Measurements from ENCODE around the gene TUBB3. TPM values are rescaled to one million over a fixed set of nuclear protein-coding genes. Genes with fewer than 3 reads are reported as not detected.

Gene TUBB3
- total and polyA plus RNA-seq, 9 of the 15 experiments (the other 6 are each of a cell fraction or from before 2014, with no cell fraction given), result 0.18 to 12.5 (median 5.0) TPM

DNA sequence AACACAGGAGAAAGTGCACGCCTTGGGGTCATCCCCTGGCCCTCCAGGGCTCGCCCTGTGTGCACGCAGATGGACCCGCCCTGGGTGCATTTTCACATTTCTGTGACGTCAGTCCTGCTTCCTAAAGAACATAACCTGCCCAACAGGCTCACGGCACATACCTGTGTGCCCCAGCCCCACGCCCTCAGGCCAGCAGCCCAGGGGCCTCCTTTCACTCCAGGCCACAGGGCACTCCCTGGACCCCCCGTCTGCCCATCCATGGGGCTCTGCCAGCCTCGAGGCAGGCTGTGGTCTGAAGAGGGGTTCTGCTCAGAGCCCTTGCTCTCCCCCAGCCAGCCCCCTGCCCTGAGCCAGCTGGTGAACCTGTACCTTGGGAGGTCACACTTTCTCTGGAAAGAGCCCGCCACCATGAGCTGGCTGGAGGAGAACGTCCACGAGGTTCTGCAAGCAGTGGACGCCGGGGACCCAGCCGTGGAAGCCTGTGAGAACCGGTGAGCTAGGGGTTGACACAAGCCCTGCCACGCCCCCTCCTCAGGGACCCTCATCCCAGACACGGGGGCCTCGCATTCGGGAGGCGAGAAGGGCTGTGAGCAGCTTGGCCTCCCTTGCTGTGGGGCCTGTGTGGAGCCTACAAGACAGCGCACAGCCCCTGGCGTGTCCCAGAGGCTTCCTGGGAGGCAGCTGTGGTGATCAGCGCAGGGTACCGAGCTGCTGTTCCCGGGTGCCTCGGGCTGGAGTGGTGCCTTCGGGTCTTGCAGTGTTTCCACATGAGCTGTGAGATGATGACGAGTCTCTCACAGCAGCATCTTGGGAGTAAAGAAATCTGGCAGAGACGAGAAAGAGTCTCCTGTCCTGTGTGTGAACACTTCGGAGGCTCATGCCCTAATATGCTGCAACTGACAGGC lies 18.3 kb upstream of the TUBB3 start:
- H2AFZ ChIP-seq (ENCODE audit: low read depth, low read length), result no peak overlapping the region
- POLR2A ChIA-PET, result interaction anchor here (1.0 to 1.8 kb wide), 2 partner anchors 10 to 14 kb away, joined by 3 to 8 read pairs; partner anchors contain the start of gene MC1R
- DNase-seq (ENCODE audit: extremely low read depth in 1 of 4, low spot score in 3 of 4) (no peak), FAIRE-seq (no peak), ATAC-seq (no peak; the same call in 1 of the 3 replicates)
- peaks cover 73% of the 10 kb centered on the region for H3K36me3 ChIP-seq (ENCODE audit: control insufficient read depth, insufficient read depth, low read length)
- no peaks in the 10 kb centered on the region for H3K79me2 ChIP-seq (ENCODE audit: control insufficient read depth, insufficient read depth, low read length)
- in situ Hi-C loops (cut with MboI) (no loop called here), intact Hi-C loops (cut with micrococcal nuclease) (no loop called here)
- H3K4me1 ChIP-seq (replicated peaks in 1 of 2; ENCODE audit: control insufficient read depth in 2 of 2, insufficient read depth in 2 of 2, low read length in 2 of 2), result peaks cover 0 to 4% of the 10 kb centered on the region in 2 experiments; a peak in 2 of 5 replicates
- no TSS peak for BruUV-seq (replicated peaks)
- WGBS (ENCODE audit: insufficient coverage, low coverage, missing lambda C conversion rate), result 96% methylated on average over 30 of the region's 31 CpGs
- CTCF ChIA-PET (ENCODE audit: low intra/inter-chr PET ratio), result no interaction called here
- no peak overlapping the region for H3K4me3 ChIP-seq
- H3K4me2 ChIP-seq (ENCODE audit: insufficient read depth, low read length), result no peak overlapping the region
- TF ChIP-seq HMGN3 (IDR thresholded peaks at IDR 0.05; ENCODE audit: borderline replicate concordance, extremely low read depth, insufficient read length, low read depth, low read length), result peak; percentile 11
- TF ChIP-seq, protein P1, sequence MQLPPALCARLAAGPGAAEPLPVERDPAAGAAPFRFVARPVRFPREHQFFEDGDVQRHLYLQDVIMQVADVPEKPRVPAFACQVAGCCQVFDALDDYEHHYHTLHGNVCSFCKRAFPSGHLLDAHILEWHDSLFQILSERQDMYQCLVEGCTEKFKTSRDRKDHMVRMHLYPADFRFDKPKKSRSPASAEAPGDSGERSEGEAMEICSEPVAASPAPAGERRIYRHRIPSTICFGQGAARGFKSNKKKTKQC (CRISPR knock-in tag; IDR thresholded peaks at IDR 0.05), result no peak
- TF ChIP-seq ZFP36 (IDR thresholded peaks at IDR 0.05; ENCODE audit: low read depth, low read length, partially characterized antibody), result no peak
- no peak for TF ChIP-seq JUNB (CRISPR knock-in tag; conservative IDR thresholded peaks at IDR 0.05)
- 0 out of 2 replicates have a peak, but pooled peaks have one; percentile 26 for TF ChIP-seq RBFOX2 (IDR thresholded peaks at IDR 0.05; ENCODE audit: low read depth, low read length)
- no peak for TF ChIP-seq GTF2F1 (IDR thresholded peaks at IDR 0.05; ENCODE audit: low read depth, low read length)
- TF ChIP-seq SP2 (IDR thresholded peaks at IDR 0.05; ENCODE audit: extremely low read depth, low read depth, low read length, poor library complexity, severe bottlenecking), result no peak
- TF ChIP-seq, protein P2, sequence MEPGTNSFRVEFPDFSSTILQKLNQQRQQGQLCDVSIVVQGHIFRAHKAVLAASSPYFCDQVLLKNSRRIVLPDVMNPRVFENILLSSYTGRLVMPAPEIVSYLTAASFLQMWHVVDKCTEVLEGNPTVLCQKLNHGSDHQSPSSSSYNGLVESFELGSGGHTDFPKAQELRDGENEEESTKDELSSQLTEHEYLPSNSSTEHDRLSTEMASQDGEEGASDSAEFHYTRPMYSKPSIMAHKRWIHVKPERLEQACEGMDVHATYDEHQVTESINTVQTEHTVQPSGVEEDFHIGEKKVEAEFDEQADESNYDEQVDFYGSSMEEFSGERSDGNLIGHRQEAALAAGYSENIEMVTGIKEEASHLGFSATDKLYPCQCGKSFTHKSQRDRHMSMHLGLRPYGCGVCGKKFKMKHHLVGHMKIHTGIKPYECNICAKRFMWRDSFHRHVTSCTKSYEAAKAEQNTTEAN (CRISPR knock-in tag; IDR thresholded peaks at IDR 0.05), result no peak
- TF ChIP-seq POLR2G (IDR thresholded peaks at IDR 0.05; ENCODE audit: low read depth, low read length), result peak; percentile 62; the same call in 1 of the 2 replicates
- TF ChIP-seq E2F3 (CRISPR knock-in tag; IDR thresholded peaks at IDR 0.05), result no peak
- no peak for TF ChIP-seq PHB2 (IDR thresholded peaks at IDR 0.05; ENCODE audit: low read depth)
- peak; percentile 50; the same call in 1 of the 2 replicates for TF ChIP-seq MYNN (IDR thresholded peaks at IDR 0.05)
- TF ChIP-seq MYNN (CRISPR knock-in tag; IDR thresholded peaks at IDR 0.05), result no peak
- 0 out of 2 replicates have a peak, but pooled peaks have one; percentile 25 for TF ChIP-seq SUPT5H (IDR thresholded peaks at IDR 0.05)
- H3K27me3 ChIP-seq (ENCODE audit: control insufficient read depth in 2 of 2, insufficient read depth in 2 of 2, low read length in 2 of 2), result no peaks in the 10 kb centered on the region
- H3K9me3 ChIP-seq (replicated peaks; ENCODE audit: control insufficient read depth, insufficient read depth, low read depth, low read length), result no peaks in the 10 kb centered on the region; the same call in 1 of the 2 replicates
- H3K9ac ChIP-seq (ENCODE audit: insufficient read depth in 1 of 2, low read depth in 2 of 2, low read length in 2 of 2), result no peak overlapping the region
- no peak overlapping the region for H3K27ac ChIP-seq (ENCODE audit: extremely low read depth, low read depth, low read length)
- H3K9me1 ChIP-seq (ENCODE audit: control insufficient read depth, insufficient read depth, low read length), result no peaks in the 10 kb centered on the region
- H4K20me1 ChIP-seq (replicated peaks; ENCODE audit: control insufficient read depth, insufficient read depth, low read length), result no peaks in the 10 kb centered on the region

Measured in K562 (cell line).